Spleen (tissue), 11 donors: Measurements from ENCODE around the gene CRYBG3. TPM values are rescaled to one million over a fixed set of nuclear protein-coding genes. Genes with fewer than 3 reads are reported as not detected.

ENCODE experiments used
- DNase-seq: peaks from one replicate; pipeline ENCODE4 v3.0.0-alpha.2; 2020
- H3K27ac ChIP-seq, 8 donors: fragments of 200-600 bp; sonication (generic) in 7 of 8; 1 replicate in 4 of 8; 2 replicates in 4 of 8; pipeline versions ENCODE4 v1.5.0 to v1.8.0; 2016 to 2021; ENCODE audit warnings: inconsistent platforms in 4 of 8, mild to moderate bottlenecking in 4 of 8, moderate library complexity in 1 of 8
- H3K27me3 ChIP-seq, 7 donors: fragments of 200-600 bp; sonication (generic) in 6 of 7; replicated peaks in 1 of 7; 1 replicate in 4 of 7; 2 replicates in 3 of 7; pipeline versions ENCODE4 v1.5.0 to v1.8.0; 2016 to 2021; ENCODE audit warnings: inconsistent platforms in 3 of 7, mild to moderate bottlenecking in 1 of 7
- H3K36me3 ChIP-seq, 6 donors: fragments of 200-600 bp; sonication (generic) in 5 of 6; 1 replicate in 4 of 6; 2 replicates in 2 of 6; pipeline versions ENCODE4 v1.5.0 to v1.8.0; 2016 to 2021; ENCODE audit warnings: inconsistent platforms in 2 of 6
- H3K4me1 ChIP-seq, 6 donors: fragments of 200-600 bp; sonication (generic) in 5 of 6; 1 replicate in 3 of 6; 2 replicates in 3 of 6; pipeline versions ENCODE4 v1.5.0 to v1.8.0; 2016 to 2021; ENCODE audit warnings: inconsistent platforms in 3 of 6
- H3K4me3 ChIP-seq, 8 donors: fragments of 200-600 bp; sonication (generic) in 7 of 8; 1 replicate in 4 of 8; 2 replicates in 4 of 8; pipeline versions ENCODE4 v1.5.0 to v1.8.0; 2016 to 2021; ENCODE audit warnings: inconsistent platforms in 4 of 8, mild to moderate bottlenecking in 4 of 8, moderate library complexity in 2 of 8
- H3K9me3 ChIP-seq, 8 donors: fragments of 200-600 bp; sonication (generic) in 7 of 8; 1 replicate in 4 of 8; 2 replicates in 4 of 8; pipeline versions ENCODE4 v1.5.0 to v1.8.0; 2016 to 2021; ENCODE audit warnings: inconsistent platforms in 4 of 8
- CTCF ChIP-seq, 11 experiments: fragments of 200-600 bp in 7 of 11; fragments of 450-650 bp in 4 of 11; sonication (generic) in 4 of 11; IDR thresholded peaks in 8 of 11; conservative IDR thresholded peaks in 3 of 11; 1 replicate in 7 of 11; 2 replicates in 4 of 11; pipeline versions ENCODE4 v1.4.0 to v1.8.0; 2016 to 2021; ENCODE audit warnings: antibody characterized with exemption in 11 of 11, inconsistent platforms in 4 of 11, mild to moderate bottlenecking in 1 of 11
- POLR2A ChIP-seq, 3 donors: fragments of 450-650 bp; IDR thresholded peaks; one replicate each; pipeline ENCODE4 v1.5.1; 2017; ENCODE audit warnings: antibody characterized with exemption in 3 of 3, mild to moderate bottlenecking in 1 of 3
- POLR2AphosphoS5 ChIP-seq, 3 donors: sonication (generic); formaldehyde crosslinking; IDR thresholded peaks; one replicate each; pipeline ENCODE4 v1.5.1; 2017; ENCODE audit warnings: antibody characterized with exemption in 3 of 3
- WGBS, 5 donors: extraction: QIAGEN DNeasy Blood & Tissue Kit in 3 of 5; methylation state at CpG; one replicate each; pipeline versions ENCODE4 v1.1.5 to v1.1.7; 2013 to 2018; 5-methylcytosine and 5-hydroxymethylcytosine counted together
- intact Hi-C: fragments of 100-400 bp; cut with DNase I; formaldehyde crosslinking; loops from one replicate; pipeline ENCODE4 v1.15.0; 2023; ENCODE audit warnings: low total_unique reads
- polyA plus RNA-seq, 3 donors: library from polyadenylated mRNA; stranded (reverse); fragments of 200-250 nt; gene quantifications; one replicate each; pipeline ENCODE4 v1.2.1, GENCODE V29; 2013
- total RNA-seq, 7 donors: library from RNA; depleted of rRNA in 3 of 7; stranded (reverse); fragments of >200 nt in 3 of 7; fragmentation: NEBNext Ultra II Directional in 4 of 7; extraction: Animal tissue kit (Norgen Biotek cat#: 25700) in 4 of 7; gene quantifications; one replicate each; pipeline versions ENCODE4 v1.1.0 to v1.2.1, GENCODE V29; 2016 to 2021
- donor health status: healthy with polysubstance abuse.
- donor health status: DM: no; HTN: no; CAD: no; lungs with moderate emphysema.
- donor health status: DM: no; HTN: no; CAD: no.
- donor health status: Bipolar disorder and iron deficiency.
- donor health status: healthy.
- donor health status: DM: no; HTN: no; CAD: no.
- donor health status: DM: yes; HTN: yes; CAD: no.

Gene CRYBG3
- total and polyA plus RNA-seq, 10 donors, result 1.5 to 22.6 (median 17.6) TPM

GRCh38 chr3:97892852-97893251, 71.0 kb downstream of the CRYBG3 start:
- no peak for TF ChIP-seq POLR2AphosphoS5 (IDR thresholded peaks at IDR 0.05)
- no peak for TF ChIP-seq CTCF (IDR thresholded peaks at IDR 0.05 in 8 of 11, conservative IDR thresholded peaks at IDR 0.05 in 3 of 11)
- TF ChIP-seq POLR2A (IDR thresholded peaks at IDR 0.05), result no peak
- Histone ChIP-seq H3K27me3 (no peaks in the 10 kb centered on the region), H3K27ac (no peak overlapping the region), H3K4me3 (no peak overlapping the region), H3K4me1 (no peaks in the 10 kb centered on the region), H3K36me3 (peaks cover 0 to 29% (median 2%) of the 10 kb centered on the region in 6 donors), H3K9me3 (no peaks in the 10 kb centered on the region)
- WGBS, 5 donors, result 48 to 77% (median 71%) methylated on average over 1 of the region's 1 CpG
- no peak for DNase-seq
- intact Hi-C loops, result no loop called here

- no peak for DNase-seq
- Histone ChIP-seq H3K4me3 (no peak overlapping the region), H3K4me1 (no peaks in the 10 kb centered on the region), H3K27ac (no peak overlapping the region), H3K36me3 (peaks cover 0 to 11% (median 0%) of the 10 kb centered on the region in 6 donors), H3K9me3 (no peaks in the 10 kb centered on the region), H3K27me3 (no peaks in the 10 kb centered on the region)
- WGBS, 5 donors, result 60 to 81% (median 70%) methylated on average over 3 of the region's 3 CpGs
- TF ChIP-seq POLR2A (IDR thresholded peaks at IDR 0.05) (no peak), CTCF (IDR thresholded peaks at IDR 0.05 in 8 of 11, conservative IDR thresholded peaks at IDR 0.05 in 3 of 11) (no peak), POLR2AphosphoS5 (IDR thresholded peaks at IDR 0.05) (no peak)
- intact Hi-C loops, result no loop called here
Observed at GRCh38 chr3:97895216-97895615, 73.4 kb downstream of the CRYBG3 start.

- TF ChIP-seq CTCF (IDR thresholded peaks at IDR 0.05 in 8 of 11, conservative IDR thresholded peaks at IDR 0.05 in 3 of 11) (no peak), POLR2AphosphoS5 (IDR thresholded peaks at IDR 0.05) (no peak), POLR2A (IDR thresholded peaks at IDR 0.05) (no peak)
- 91 to 100% (median 97%) methylated on average over 1 of the region's 1 CpG for WGBS, 5 donors
- H3K36me3 ChIP-seq, result peaks cover 0 to 11% (median 0%) of the 10 kb centered on the region in 6 donors
Observed at GRCh38 chr3:97896129-97896528, 74.3 kb downstream of the CRYBG3 start.

GRCh38 chr3:97896547-97896946, 74.7 kb downstream of the CRYBG3 start:
- H3K4me1 ChIP-seq, result peaks cover 0 to 7% (median 0%) of the 10 kb centered on the region in 6 donors
- no peak for TF ChIP-seq POLR2AphosphoS5 (IDR thresholded peaks at IDR 0.05)
- no peak for TF ChIP-seq CTCF (IDR thresholded peaks at IDR 0.05 in 8 of 11, conservative IDR thresholded peaks at IDR 0.05 in 3 of 11)
- no peak for TF ChIP-seq POLR2A (IDR thresholded peaks at IDR 0.05)
- H3K9me3 ChIP-seq, result no peaks in the 10 kb centered on the region
- DNase-seq, result no peak
- WGBS, 5 donors, result 85 to 94% (median 92%) methylated on average over 3 of the region's 3 CpGs
- intact Hi-C loops, result no loop called here
- H3K27ac ChIP-seq, result no peak overlapping the region
- no peak overlapping the region for H3K4me3 ChIP-seq
- H3K36me3 ChIP-seq, result peaks cover 0 to 11% (median 0%) of the 10 kb centered on the region in 6 donors
- H3K27me3 ChIP-seq, result no peaks in the 10 kb centered on the region

More at GRCh38 chr3:97896129-97896528, 74.3 kb downstream of the CRYBG3 start:
- no peak overlapping the region for H3K27ac ChIP-seq
- peaks cover 0 to 5% (median 0%) of the 10 kb centered on the region in 6 donors for H3K4me1 ChIP-seq
- no peak overlapping the region for H3K4me3 ChIP-seq
- no peak for DNase-seq
- intact Hi-C loops, result no loop called here
- H3K9me3 ChIP-seq, result no peaks in the 10 kb centered on the region
- H3K27me3 ChIP-seq, result no peaks in the 10 kb centered on the region
